HG03064 (cell line): ENCODE measurements around the gene CARHSP1.
A peak's percentile ranks its signal among the peaks of the same experiment; 100 is the strongest.
"Not testable (repeated sequence)": the region's sequence is repeated elsewhere in the genome, so short reads cannot be mapped to it uniquely, and the experiment has no call there.

Source experiments
- ATAC-seq: cut with Tn5 transposase; IDR thresholded peaks from one replicate; pipeline ENCODE4 v1.9.1; 2021; ENCODE audit warnings: low read depth; ENCODE audit not compliant: unreplicated experiment

Gene CARHSP1

GRCh38 chr16:8836797-8837196, 32.0 kb downstream of the CARHSP1 start:
- not testable (repeated sequence) for ATAC-seq

DNA sequence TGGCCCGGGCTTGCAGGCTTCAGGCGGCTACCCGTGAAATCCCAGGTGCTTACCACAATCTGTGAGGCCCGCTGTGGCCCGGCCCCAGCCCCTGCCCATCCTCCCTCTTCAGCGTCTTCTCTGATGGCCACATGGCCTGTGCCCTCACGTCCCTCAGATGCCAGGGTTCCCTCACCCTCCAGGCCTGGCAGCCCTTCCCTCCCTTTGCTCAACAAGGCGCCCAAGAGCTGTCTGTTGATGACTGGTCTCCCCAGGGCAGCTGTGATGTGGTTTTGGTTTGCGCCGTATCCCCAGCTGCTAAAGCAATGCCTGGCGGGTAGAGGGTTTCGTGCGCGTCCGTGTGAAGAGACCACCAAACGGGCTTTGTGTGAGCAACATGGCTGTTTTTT, 36.1 kb downstream of the CARHSP1 start:
- no peak for ATAC-seq

GRCh38 chr16:8831871-8832716, 36.7 kb downstream of the CARHSP1 start:
- ATAC-seq, result no peak

DNA sequence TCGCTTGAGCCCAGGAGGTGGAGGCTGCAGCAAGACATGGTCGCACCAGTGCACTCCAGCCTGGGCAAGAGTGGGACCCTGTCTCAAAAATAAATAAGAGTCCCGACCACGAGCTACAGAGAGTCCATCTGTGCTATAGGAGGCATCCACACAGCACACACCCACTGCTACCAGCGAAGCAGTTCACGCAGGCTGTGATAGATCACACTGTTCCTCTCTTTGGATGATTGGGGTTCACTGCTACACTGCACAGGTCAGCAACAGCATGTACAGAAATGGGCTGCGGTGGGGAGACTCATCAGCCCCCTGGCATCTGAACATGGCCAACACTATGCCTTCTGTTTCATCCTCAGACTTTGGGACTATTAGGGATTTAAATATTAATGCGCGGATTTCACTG, 37.4 kb downstream of the CARHSP1 start:
- ATAC-seq, result no peak

GRCh38 chr16:8828541-8829165, 40.2 kb downstream of the CARHSP1 start:
- no peak for ATAC-seq

DNA sequence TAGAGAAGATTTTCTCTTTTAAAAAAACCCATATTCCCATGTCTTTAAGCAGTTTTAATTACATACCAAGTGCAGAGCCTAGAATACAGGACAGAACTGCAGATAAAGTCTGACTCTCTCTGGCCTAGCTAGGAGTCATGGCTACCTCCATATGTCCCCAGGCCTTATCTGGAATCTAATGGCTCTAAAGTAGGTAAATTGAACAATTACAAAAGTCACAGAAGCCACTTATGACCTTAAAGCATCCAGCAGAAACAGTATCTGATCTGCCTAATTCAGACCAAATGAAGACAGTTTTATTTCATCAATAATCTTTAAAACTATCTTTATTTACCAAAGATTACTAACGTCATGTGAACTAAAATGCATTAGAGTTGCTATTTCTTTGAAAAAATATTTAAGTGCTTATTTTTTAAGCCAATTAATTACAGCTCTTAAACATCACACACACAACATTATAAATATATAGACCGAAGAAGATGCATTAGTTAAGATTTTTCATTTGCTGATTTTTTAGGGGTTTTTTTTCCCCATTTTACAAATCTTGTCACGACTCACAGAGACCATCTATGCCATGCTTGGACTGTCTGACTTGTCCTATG, 42.4 kb downstream of the CARHSP1 start:
- no peak for ATAC-seq

DNA sequence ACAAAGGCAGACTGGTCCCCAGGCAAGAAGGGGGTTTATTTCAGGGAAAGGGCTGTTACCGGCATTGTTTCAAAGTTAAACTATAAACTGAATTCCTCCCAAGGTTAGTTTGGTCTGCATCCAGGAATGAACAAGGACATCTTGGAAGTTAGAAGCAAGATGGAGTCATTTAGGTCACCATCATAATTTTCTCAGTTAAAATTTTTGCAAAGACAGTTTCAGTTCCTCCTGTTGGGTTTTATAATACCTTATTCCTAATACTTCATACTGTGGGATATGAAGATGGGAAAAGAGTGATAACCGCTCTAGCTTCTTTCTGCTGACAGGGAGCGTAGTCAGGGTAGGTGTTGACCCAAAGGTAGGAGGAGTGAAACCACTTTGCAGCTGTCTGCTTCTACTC, 46.4 kb downstream of the CARHSP1 start:
- ATAC-seq, result no peak

- no peak for ATAC-seq
These were observed 49.3 kb downstream of the CARHSP1 start for GRCh38 chr16:8819411-8820034.

DNA sequence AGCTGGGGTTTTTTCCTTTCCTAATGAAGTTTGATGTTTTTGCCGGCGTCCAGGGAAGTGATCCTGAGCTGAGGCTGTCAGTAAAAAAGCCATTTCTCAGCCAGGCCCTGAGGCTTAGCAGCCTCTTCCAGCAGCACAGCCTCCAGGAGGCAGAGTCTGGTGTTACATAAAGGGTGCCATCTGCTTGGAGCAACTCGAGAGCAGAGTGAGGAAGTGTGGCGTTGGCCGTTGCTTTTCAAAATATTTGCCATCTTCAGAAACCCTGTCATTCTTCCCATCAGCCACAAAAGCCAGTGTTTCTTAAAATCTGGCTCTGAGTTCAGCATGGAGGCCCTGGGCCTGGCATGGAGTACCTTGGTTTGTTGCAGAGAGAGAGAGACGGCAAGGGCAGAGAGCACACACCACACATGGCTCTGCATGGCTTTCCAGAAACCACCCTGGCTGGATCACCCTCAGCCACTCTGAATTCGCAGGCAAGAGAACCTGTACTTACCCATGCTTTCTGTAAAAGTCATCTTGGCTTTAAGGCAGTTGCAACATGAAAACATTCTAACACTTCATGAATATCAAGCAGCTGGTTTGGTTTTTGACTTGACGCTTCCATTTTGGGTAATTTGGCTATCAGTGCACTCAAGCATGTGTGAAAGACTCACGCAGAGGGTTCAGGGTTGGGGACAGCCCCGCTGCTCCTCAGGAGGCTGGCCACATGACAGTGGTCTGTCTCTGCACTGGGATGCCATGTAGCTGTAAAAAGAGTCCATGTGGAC, 50.1 kb downstream of the CARHSP1 start:
- peak; percentile 83 for ATAC-seq

- no peak for ATAC-seq
These were observed 51.7 kb downstream of the CARHSP1 start for GRCh38 chr16:8816967-8817655.

DNA sequence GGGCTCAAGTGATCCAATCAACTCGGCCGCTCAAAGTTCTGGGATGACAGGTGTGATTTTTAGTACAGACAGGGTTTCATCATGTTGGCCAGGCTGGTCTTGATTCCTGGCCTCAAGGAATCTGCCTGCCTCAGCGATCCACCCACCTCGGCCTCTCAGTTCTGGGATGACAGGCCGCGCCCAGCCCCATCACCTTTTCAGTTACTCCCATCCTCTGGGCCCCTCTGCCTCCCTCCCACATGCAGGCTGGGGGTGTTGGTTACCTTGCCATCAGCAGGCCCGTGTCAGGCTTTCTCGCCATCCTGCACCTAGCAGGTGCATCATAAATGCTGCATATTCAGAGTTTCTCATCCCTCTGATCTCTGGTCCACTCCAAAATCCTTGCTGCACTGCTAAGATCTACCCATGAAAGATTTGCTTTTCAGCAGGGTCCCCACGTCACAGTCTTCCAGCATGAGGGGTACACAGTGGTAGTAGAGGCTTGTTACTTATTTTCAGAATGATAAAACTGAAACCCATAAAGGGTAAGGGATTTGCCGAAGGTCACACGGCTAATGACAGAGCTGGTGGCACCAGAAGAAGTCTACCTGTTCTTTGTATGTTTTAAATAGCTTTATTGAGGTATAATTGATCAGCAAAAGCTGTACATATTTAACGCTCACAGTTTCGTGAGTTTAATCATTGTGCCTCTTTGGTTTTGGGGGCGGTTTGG, 54.6 kb downstream of the CARHSP1 start:
- ATAC-seq, result no peak

DNA sequence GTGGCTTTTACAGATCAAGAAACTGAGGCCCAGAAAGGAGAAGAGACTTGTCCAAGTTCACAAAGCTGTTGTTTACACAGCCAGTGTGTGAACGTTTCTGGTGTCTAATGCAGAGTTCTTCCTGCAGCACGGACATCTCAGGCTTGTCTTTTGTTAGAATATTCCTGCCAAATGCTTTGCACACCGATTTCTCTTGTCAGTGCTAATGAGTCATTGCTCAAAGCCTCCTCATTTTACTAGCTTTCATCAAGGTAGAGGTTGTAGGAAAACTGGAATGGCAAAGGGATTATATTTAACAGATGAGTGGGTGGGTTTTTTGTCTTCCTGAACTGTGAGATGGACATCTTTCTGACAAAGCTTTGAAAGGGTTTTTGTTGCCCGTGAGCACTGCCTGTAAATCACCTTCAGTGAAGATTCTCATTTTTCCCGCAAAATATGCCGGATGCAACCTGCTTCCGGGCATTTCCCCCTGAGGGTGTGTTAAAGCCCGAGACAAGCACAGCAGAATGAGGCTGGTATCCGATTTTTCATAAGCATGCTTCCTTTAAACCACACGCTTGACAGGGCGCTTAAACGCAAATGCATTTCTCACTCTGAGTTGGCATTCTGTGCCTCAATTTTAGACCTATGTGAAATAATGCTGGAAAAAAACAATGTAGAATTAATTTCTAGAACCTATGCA, 56.5 kb downstream of the CARHSP1 start:
- no peak for ATAC-seq

- ATAC-seq, result no peak
These were observed 60.0 kb downstream of the CARHSP1 start for GRCh38 chr16:8808613-8809353.

- no peak for ATAC-seq
These were observed 60.8 kb downstream of the CARHSP1 start for GRCh38 chr16:8808009-8808408.

DNA sequence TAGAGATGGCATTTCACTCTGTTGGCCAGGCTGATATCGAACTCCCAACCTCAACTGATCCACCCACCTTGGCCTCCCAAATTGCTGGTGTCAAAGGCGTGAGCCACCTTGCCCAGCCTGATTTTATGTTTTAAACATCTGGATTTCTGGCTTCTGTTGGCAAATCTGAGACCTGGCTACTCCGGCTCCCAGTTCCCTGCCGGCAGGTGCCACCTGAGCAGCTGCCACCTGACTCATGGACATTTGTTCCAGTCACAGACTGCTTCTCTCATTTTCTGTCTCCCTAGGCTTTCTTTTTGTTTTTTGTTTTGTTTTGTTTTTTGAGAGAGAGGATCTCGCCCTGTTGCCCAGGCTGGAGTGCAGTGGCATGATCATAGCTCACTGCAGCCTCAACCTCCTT, 61.6 kb downstream of the CARHSP1 start:
- no peak for ATAC-seq

DNA sequence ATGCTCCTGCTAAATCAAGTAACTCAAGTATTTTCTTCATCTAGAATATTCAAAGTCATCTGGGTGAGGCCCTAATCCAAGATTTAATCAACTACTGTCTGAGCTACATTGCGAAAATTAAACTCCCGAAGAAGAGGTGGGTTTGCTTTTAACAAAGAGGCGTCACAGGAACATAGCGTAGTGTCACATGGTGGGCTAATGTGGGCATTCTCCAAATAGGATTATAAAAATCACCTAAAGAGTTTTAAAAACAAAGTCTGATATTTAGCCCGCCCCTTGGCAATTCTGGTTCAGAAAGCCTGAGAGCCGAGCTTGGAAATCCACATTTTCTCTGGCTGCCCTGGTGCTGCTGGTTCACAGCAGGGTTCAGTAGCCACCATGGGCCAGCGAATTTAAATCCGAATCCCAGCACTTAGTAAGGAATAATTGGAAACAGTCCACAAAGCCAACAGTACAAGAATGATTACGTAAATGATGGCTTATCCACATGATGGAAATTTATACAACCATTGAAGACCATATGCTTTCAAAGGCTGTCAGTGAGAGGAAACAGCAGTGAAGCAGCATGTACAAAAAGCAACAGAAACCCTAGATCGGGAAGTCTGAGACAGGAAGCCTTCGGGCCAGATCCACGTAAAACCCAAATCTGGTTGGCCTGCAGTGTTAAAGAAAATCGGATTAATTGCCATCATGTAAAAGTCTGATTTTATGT, 62.4 kb downstream of the CARHSP1 start:
- no peak for ATAC-seq

- no peak for ATAC-seq
These were observed 64.5 kb downstream of the CARHSP1 start for GRCh38 chr16:8804313-8804712.

- not testable (repeated sequence) for ATAC-seq
These were observed 65.1 kb downstream of the CARHSP1 start for GRCh38 chr16:8803733-8804132.
